SK-N-SH (cell line): ENCODE measurements around the gene THSD7B. TPM values are rescaled to one million over a fixed set of nuclear protein-coding genes. Genes with fewer than 3 reads are reported as not detected.
A peak's percentile ranks its signal among the peaks of the same experiment; 100 is the strongest.

ENCODE experiments used
- CTCF ChIA-PET: fragments of 300-600, 350-600 bp; formaldehyde crosslinking; extraction: SDS; loops from one replicate; lab custom pipeline; 2021; lab: Yijun Ruan, JAX
- POLR2A ChIA-PET: fragments of 350-600 bp; sonication (Branson Sonifier 250); formaldehyde crosslinking; extraction: SDS; loops from one replicate; lab custom pipeline; 2020; ENCODE audit warnings: antibody characterized with exemption, inconsistent platforms; lab: Yijun Ruan, JAX
- DNase-seq: peaks from one replicate; pipeline ENCODE4 v3.0.0; 2012
- H2AFZ ChIP-seq: fragments of 200-600 bp; sonication (generic); 2 replicates; pipeline ENCODE4 v1.8.1; 2016; ENCODE audit warnings: antibody characterized with exemption, mild to moderate bottlenecking, low read depth
- H3F3A ChIP-seq: fragments of 200-600 bp; sonication (generic); replicated peaks from 2 replicates; pipeline ENCODE3; 2016; ENCODE audit warnings: antibody characterized with exemption, mild to moderate bottlenecking; ENCODE audit not compliant: insufficient read depth
- H3K27ac ChIP-seq, 2 experiments: fragments of 200-500 bp in 1 of 2; fragments of 200-600 bp in 1 of 2; sonication (Bioruptor generic) in 1 of 2; sonication (generic), shearing (Covaris generic) in 1 of 2; 2 replicates each; pipeline versions ENCODE4 v1.5.1 to v1.6.1; 2014 to 2016; ENCODE audit warnings: low read depth in 2 of 2, inconsistent platforms in 1 of 2, low read length in 1 of 2, mild to moderate bottlenecking in 1 of 2, mixed read lengths in 1 of 2
- H3K27me3 ChIP-seq: fragments of 200-600 bp; sonication (generic), shearing (Covaris generic); 2 replicates; pipeline ENCODE4 v1.6.1; 2016; ENCODE audit warnings: mixed run types; ENCODE audit not compliant: insufficient read depth
- H3K36me3 ChIP-seq, 2 experiments: fragments of 200-500 bp in 1 of 2; fragments of 200-600 bp in 1 of 2; sonication (Bioruptor generic) in 1 of 2; sonication (generic) in 1 of 2; replicated peaks in 1 of 2; 2 replicates each; pipeline versions ENCODE3 to v1.5.1; 2014 to 2016; ENCODE audit warnings: low read length in 1 of 2, mild to moderate bottlenecking in 1 of 2; ENCODE audit not compliant: insufficient read depth in 2 of 2, control insufficient read depth in 1 of 2
- H3K4me1 ChIP-seq, 2 experiments: fragments of 200-500 bp in 1 of 2; fragments of 200-600 bp in 1 of 2; sonication (Bioruptor generic) in 1 of 2; sonication (generic), shearing (Covaris generic) in 1 of 2; 2 replicates each; pipeline versions ENCODE4 v1.5.1 to v1.6.1; 2014 to 2016; ENCODE audit warnings: low read depth in 1 of 2, low read length in 1 of 2, mixed run types in 1 of 2; ENCODE audit not compliant: insufficient read depth in 2 of 2, control insufficient read depth in 1 of 2
- H3K4me2 ChIP-seq: fragments of 200-600 bp; sonication (generic), shearing (Covaris generic); 2 replicates; pipeline ENCODE4 v1.6.1; 2017; ENCODE audit warnings: mixed run types
- H3K4me3 ChIP-seq, 2 experiments: fragments of 200-500 bp in 1 of 2; fragments of 200-600 bp in 1 of 2; sonication (Bioruptor generic) in 1 of 2; sonication (generic), shearing (Covaris generic) in 1 of 2; 2 replicates each; pipeline versions ENCODE4 v1.5.1 to v1.8.1; 2014 to 2016; ENCODE audit warnings: low read depth in 2 of 2, inconsistent platforms in 1 of 2, low read length in 1 of 2, mild to moderate bottlenecking in 1 of 2, mixed read lengths in 1 of 2, moderate library complexity in 1 of 2
- H3K79me2 ChIP-seq: fragments of 200-600 bp; sonication (generic); 2 replicates; pipeline ENCODE4 v1.8.1; 2017; ENCODE audit warnings: mild to moderate bottlenecking; ENCODE audit not compliant: insufficient read depth
- H3K9ac ChIP-seq: fragments of 200-600 bp; sonication (generic); 2 replicates; pipeline ENCODE4 v1.6.1; 2017; ENCODE audit warnings: mixed run types
- H3K9me2 ChIP-seq: fragments of 200-600 bp; sonication (generic); 2 replicates; pipeline ENCODE4 v1.6.1; 2017; ENCODE audit warnings: mixed run types
- H3K9me3 ChIP-seq: fragments of 200-600 bp; sonication (generic); 2 replicates; pipeline ENCODE4 v1.6.1; 2017; ENCODE audit warnings: mixed run types, mild to moderate bottlenecking, moderate library complexity
- H4K20me1 ChIP-seq: fragments of 200-600 bp; sonication (generic); 2 replicates; pipeline ENCODE4 v1.6.1; 2017; ENCODE audit warnings: mild to moderate bottlenecking, mixed run types; ENCODE audit not compliant: insufficient read depth
- CHD2 ChIP-seq: fragments of 150-350 bp; IDR thresholded peaks from 2 replicates; pipeline ENCODE4 v1.6.1; 2018; ENCODE audit warnings: low read length; ENCODE audit not compliant: partially characterized antibody
- CTCF ChIP-seq: fragments of 200-600 bp; sonication (generic); IDR thresholded peaks from 2 replicates; pipeline ENCODE4 v1.6.1; 2017; ENCODE audit warnings: antibody characterized with exemption, mild to moderate bottlenecking, moderate library complexity
- FOSL2 ChIP-seq: IDR thresholded peaks from 2 replicates; pipeline ENCODE4 v1.4.0; 2012; ENCODE audit warnings: low read depth, mild to moderate bottlenecking, moderate library complexity, borderline replicate concordance
- FOXM1 ChIP-seq: IDR thresholded peaks from 2 replicates; pipeline ENCODE4 v1.4.0; 2012; ENCODE audit warnings: low read depth, mild to moderate bottlenecking
- GABPA ChIP-seq: IDR thresholded peaks from 2 replicates; pipeline ENCODE4 v1.4.0; 2012; ENCODE audit warnings: low read depth, mild to moderate bottlenecking
- GATA2 ChIP-seq: sonication (generic); formaldehyde crosslinking; IDR thresholded peaks from 2 replicates; pipeline ENCODE4 v1.5.0; 2020; ENCODE audit warnings: mild to moderate bottlenecking, missing genetic modification reagents
- IRF3 ChIP-seq: fragments of 150-350 bp; IDR thresholded peaks from 2 replicates; pipeline ENCODE4 v1.6.1; 2016; ENCODE audit warnings: mild to moderate bottlenecking, low read depth, low read length
- MAX ChIP-seq: IDR thresholded peaks from 2 replicates; pipeline ENCODE4 v1.4.0; 2012; ENCODE audit warnings: low read depth
- NFIC ChIP-seq: IDR thresholded peaks from 2 replicates; pipeline ENCODE4 v1.4.0; 2012; ENCODE audit warnings: borderline replicate concordance
- NRF1 ChIP-seq: IDR thresholded peaks from 2 replicates; pipeline ENCODE4 v1.6.1; 2012; ENCODE audit warnings: low read depth, mild to moderate bottlenecking, low read length
- PBX3 ChIP-seq: IDR thresholded peaks from 2 replicates; pipeline ENCODE4; 2012
- POLR2AphosphoS5 ChIP-seq: IDR thresholded peaks from 2 replicates; pipeline ENCODE4 v1.6.1; 2012; ENCODE audit warnings: low read depth, low read length
- RAD21 ChIP-seq: IDR thresholded peaks from 2 replicates; pipeline ENCODE4 v1.6.1; 2012; ENCODE audit warnings: mild to moderate bottlenecking, low read length
- RCOR1 ChIP-seq: fragments of 150-350 bp; IDR thresholded peaks from 2 replicates; pipeline ENCODE4 v1.6.1; 2017; ENCODE audit warnings: antibody characterized with exemption, low read length
- REST ChIP-seq: IDR thresholded peaks from 2 replicates; pipeline ENCODE4 v1.6.1; 2012; ENCODE audit warnings: mild to moderate bottlenecking, low read depth, low read length, moderate library complexity
- RXRA ChIP-seq: IDR thresholded peaks from 2 replicates; pipeline ENCODE4 v1.4.0; 2012; ENCODE audit warnings: low read depth, mild to moderate bottlenecking, borderline replicate concordance
- SMC3 ChIP-seq: IDR thresholded peaks from 2 replicates; pipeline ENCODE4 v1.6.1; 2012; ENCODE audit warnings: low read depth, low read length, improper control_type of control experiment
- TEAD4 ChIP-seq: IDR thresholded peaks from 2 replicates; pipeline ENCODE4 v1.4.0; 2012; ENCODE audit warnings: mild to moderate bottlenecking, borderline replicate concordance; ENCODE audit not compliant: insufficient read depth
- ZBTB33 ChIP-seq: IDR thresholded peaks from 2 replicates; pipeline ENCODE4 v1.4.0; 2012; ENCODE audit warnings: low read depth, borderline replicate concordance
- WGBS: methylation state at CpG from one replicate; pipeline ENCODE4 v1.1.6; 2017; ENCODE audit warnings: low lambda C conversion rate; 5-methylcytosine and 5-hydroxymethylcytosine counted together
- polyA plus RNA-seq, 3 experiments: library from polyadenylated mRNA; depleted of rRNA; stranded (reverse); fragments of >200 nt; gene quantifications; 2 replicates each; pipeline ENCODE4 v1.2.3, GENCODE V29; 2012

The THSD7B gene
- polyA plus RNA-seq, 1 of the 3 experiments (the other 2 are of a cell fraction): not detected

- POLR2A ChIA-PET: no interaction called here
Observed at GRCh38 chr2:137180012-137180411, 414.7 kb downstream of the THSD7B start.

GRCh38 chr2:137181370-137181769, 416.0 kb downstream of the THSD7B start:
- H2AFZ ChIP-seq: no peak overlapping the region
- no peak overlapping the region for H3K9ac ChIP-seq
- no peaks in the 10 kb centered on the region for H3K27me3 ChIP-seq
- H3K9me3 ChIP-seq: no peaks in the 10 kb centered on the region
- no peaks in the 10 kb centered on the region for H3K9me2 ChIP-seq
- no peak overlapping the region for H3K27ac ChIP-seq
- H4K20me1 ChIP-seq: no peaks in the 10 kb centered on the region
- H3K4me2 ChIP-seq: no peak overlapping the region
- ChIA-PET POLR2A (no interaction called here), CTCF (interaction anchor here (0.6 to 2.1 kb wide), 3 partner anchors 8 to 249 kb away, joined by 3 to 9 read pairs (median 3); no protein-coding TSS in a partner anchor)
- DNase-seq: no peak
- WGBS: 63% methylated on average over 1 of the region's 1 CpG
- no peaks in the 10 kb centered on the region for H3K79me2 ChIP-seq
- H3K4me3 ChIP-seq: no peak overlapping the region
- H3K36me3 ChIP-seq: no peaks in the 10 kb centered on the region
- H3K4me1 ChIP-seq: peaks cover 0 to 12% of the 10 kb centered on the region in 2 experiments; a peak in 2 of 4 replicates
- peaks cover 10% of the 10 kb centered on the region for H3F3A ChIP-seq
- no peak for TF ChIP-seq POLR2AphosphoS5
- no peak for TF ChIP-seq ZBTB33
- no peak for TF ChIP-seq RCOR1
- TF ChIP-seq MAX: no peak
- TF ChIP-seq CTCF: no peak
- TF ChIP-seq IRF3: no peak
- TF ChIP-seq REST: no peak
- no peak for TF ChIP-seq FOSL2
- TF ChIP-seq RXRA: no peak
- no peak for TF ChIP-seq FOXM1
- TF ChIP-seq GABPA: no peak
- TF ChIP-seq NFIC: no peak
- TF ChIP-seq PBX3: no peak
- no peak for TF ChIP-seq SMC3
- TF ChIP-seq TEAD4: no peak
- no peak for TF ChIP-seq NRF1
- no peak for TF ChIP-seq RAD21

More at GRCh38 chr2:137180012-137180411, 414.7 kb downstream of the THSD7B start:
- no peaks in the 10 kb centered on the region for H3K9me2 ChIP-seq
- H2AFZ ChIP-seq: no peak overlapping the region
- TF ChIP-seq CHD2 (no peak), GATA2 (CRISPR knock-in tag) (0 out of 2 replicates have a peak, but pooled peaks have one; percentile 12)
- no peak overlapping the region for H3K9ac ChIP-seq
- CTCF ChIA-PET: no interaction called here
- no peaks in the 10 kb centered on the region for H3K79me2 ChIP-seq
- 50% methylated on average over 2 of the region's 2 CpGs for WGBS
- no peaks in the 10 kb centered on the region for H3K36me3 ChIP-seq
- H3K27me3 ChIP-seq: no peaks in the 10 kb centered on the region
- no peak overlapping the region for H3K27ac ChIP-seq
- H3K4me1 ChIP-seq: peaks cover 0 to 12% of the 10 kb centered on the region in 2 experiments; a peak in 2 of 4 replicates
- no peak for DNase-seq
- H4K20me1 ChIP-seq: no peaks in the 10 kb centered on the region
- no peaks in the 10 kb centered on the region for H3K9me3 ChIP-seq
- no peak overlapping the region for H3K4me3 ChIP-seq
- H3K4me2 ChIP-seq: no peak overlapping the region
- H3F3A ChIP-seq: peaks cover 10% of the 10 kb centered on the region
